ENCODE data around the gene EFS. TPM values are rescaled to one million over a fixed set of nuclear protein-coding genes. Genes with fewer than 3 reads are reported as not detected.

The EFS gene
- total RNA-seq, 1 experiment from 2014 or later: 0.14 TPM

DNA sequence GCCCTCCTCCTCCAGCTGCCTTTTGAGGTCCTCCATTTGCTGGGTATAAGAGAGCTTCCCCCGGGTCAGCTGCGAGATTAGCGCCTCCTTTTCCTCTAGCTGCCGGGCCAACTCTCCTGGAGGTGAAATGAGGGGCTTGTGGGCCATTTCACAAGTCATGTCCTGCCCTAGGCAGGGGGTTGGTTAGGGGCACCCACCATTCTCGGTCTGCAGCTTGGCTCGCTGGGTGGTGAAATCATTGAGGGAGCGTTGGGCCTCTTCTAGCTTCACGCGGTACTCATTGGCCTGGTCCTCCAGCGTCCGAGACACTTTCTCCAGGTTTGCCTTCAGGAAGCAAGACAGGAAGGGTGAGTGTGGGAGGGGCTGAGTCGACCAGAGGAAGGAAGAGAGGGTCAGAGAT lies 24.4 kb upstream of the EFS start:
- no peaks in the 10 kb centered on the region for H3K9me3 Mint-ChIP-seq (ENCODE audit: unreplicated experiment)
- H3K36me3 Mint-ChIP-seq (ENCODE audit: insufficient read depth, unreplicated experiment): no peaks in the 10 kb centered on the region
- H3K4me1 Mint-ChIP-seq (ENCODE audit: low read depth, unreplicated experiment): no peaks in the 10 kb centered on the region
- Histone ChIP-seq H3K4me3 (ENCODE audit: low read depth, low read length) (no peak overlapping the region), H3K27me3 (replicated peaks; ENCODE audit: control insufficient read depth, insufficient read depth, low read length) (no peaks in the 10 kb centered on the region; the same call in 1 of the 2 replicates), H3K36me3 (ENCODE audit: control insufficient read depth, insufficient read depth, low read length) (no peaks in the 10 kb centered on the region), H3K4me1 (no peaks in the 10 kb centered on the region), H3K9me3 (no peaks in the 10 kb centered on the region)
- DNase-seq: no peak
- peaks cover 25% of the 10 kb centered on the region for H3K27me3 Mint-ChIP-seq (ENCODE audit: insufficient read depth, unreplicated experiment)
- no TSS peak for BruUV-seq (replicated peaks)
- TF ChIP-seq, protein P1, sequence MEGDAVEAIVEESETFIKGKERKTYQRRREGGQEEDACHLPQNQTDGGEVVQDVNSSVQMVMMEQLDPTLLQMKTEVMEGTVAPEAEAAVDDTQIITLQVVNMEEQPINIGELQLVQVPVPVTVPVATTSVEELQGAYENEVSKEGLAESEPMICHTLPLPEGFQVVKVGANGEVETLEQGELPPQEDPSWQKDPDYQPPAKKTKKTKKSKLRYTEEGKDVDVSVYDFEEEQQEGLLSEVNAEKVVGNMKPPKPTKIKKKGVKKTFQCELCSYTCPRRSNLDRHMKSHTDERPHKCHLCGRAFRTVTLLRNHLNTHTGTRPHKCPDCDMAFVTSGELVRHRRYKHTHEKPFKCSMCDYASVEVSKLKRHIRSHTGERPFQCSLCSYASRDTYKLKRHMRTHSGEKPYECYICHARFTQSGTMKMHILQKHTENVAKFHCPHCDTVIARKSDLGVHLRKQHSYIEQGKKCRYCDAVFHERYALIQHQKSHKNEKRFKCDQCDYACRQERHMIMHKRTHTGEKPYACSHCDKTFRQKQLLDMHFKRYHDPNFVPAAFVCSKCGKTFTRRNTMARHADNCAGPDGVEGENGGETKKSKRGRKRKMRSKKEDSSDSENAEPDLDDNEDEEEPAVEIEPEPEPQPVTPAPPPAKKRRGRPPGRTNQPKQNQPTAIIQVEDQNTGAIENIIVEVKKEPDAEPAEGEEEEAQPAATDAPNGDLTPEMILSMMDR (IDR thresholded peaks at IDR 0.05; ENCODE audit: insufficient read depth in 1 of 2, low read depth in 1 of 2, low read length in 1 of 2, severe bottlenecking in 1 of 2, unreplicated experiment in 1 of 2): no peak
- intact Hi-C loops (cut with micrococcal nuclease; ENCODE audit: unreplicated experiment): loop anchor here (10.0 kb wide), 1 partner anchor 265 kb away; no protein-coding TSS in a partner anchor
- H3K4me3 Mint-ChIP-seq (ENCODE audit: unreplicated experiment): no peak overlapping the region
- POLR2A ChIA-PET: no interaction called here
- CTCF ChIA-PET: no interaction called here
- H3K27ac Mint-ChIP-seq (ENCODE audit: unreplicated experiment): no peak overlapping the region

DNA sequence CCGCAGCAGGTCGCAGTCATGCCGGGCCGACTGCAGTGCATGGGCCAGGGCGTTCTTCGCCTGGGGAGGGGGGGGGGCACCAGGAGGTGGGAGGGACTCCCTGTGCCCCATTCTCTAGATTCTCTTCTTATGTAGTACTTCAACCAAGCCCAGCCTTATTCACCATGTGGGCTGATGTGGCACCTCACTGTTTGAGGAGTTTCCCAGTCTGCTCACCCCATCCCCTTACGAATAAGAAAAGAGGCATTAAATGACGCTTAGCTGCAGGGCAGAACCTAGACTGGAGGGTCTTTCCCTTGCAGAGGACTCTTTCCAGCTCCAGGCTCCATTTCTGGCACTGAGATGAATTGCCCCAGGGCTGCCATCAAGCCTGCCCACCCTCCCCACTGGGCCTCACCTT lies 24.0 kb upstream of the EFS start:
- H3K27ac Mint-ChIP-seq (ENCODE audit: unreplicated experiment): no peak overlapping the region
- no peaks in the 10 kb centered on the region for H3K4me1 Mint-ChIP-seq (ENCODE audit: low read depth, unreplicated experiment)
- Histone ChIP-seq H3K36me3 (ENCODE audit: control insufficient read depth, insufficient read depth, low read length) (no peaks in the 10 kb centered on the region), H3K27me3 (replicated peaks; ENCODE audit: control insufficient read depth, insufficient read depth, low read length) (no peaks in the 10 kb centered on the region; the same call in 1 of the 2 replicates), H3K4me1 (no peaks in the 10 kb centered on the region), H3K9me3 (no peaks in the 10 kb centered on the region), H3K4me3 (ENCODE audit: low read depth, low read length) (no peak overlapping the region)
- ChIA-PET CTCF (no interaction called here), POLR2A (no interaction called here)
- intact Hi-C loops (cut with micrococcal nuclease; ENCODE audit: unreplicated experiment): loop anchor here (10.0 kb wide), 1 partner anchor 266 kb away; no protein-coding TSS in a partner anchor
- peaks cover 25% of the 10 kb centered on the region for H3K27me3 Mint-ChIP-seq (ENCODE audit: insufficient read depth, unreplicated experiment)
- DNase-seq: no peak
- TF ChIP-seq, protein P1 (IDR thresholded peaks at IDR 0.05; ENCODE audit: insufficient read depth in 1 of 2, low read depth in 1 of 2, low read length in 1 of 2, severe bottlenecking in 1 of 2, unreplicated experiment in 1 of 2): no peak
- no TSS peak for BruUV-seq (replicated peaks)
- H3K4me3 Mint-ChIP-seq (ENCODE audit: unreplicated experiment): no peak overlapping the region
- H3K9me3 Mint-ChIP-seq (ENCODE audit: unreplicated experiment): no peaks in the 10 kb centered on the region
- H3K36me3 Mint-ChIP-seq (ENCODE audit: insufficient read depth, unreplicated experiment): no peaks in the 10 kb centered on the region

DNA sequence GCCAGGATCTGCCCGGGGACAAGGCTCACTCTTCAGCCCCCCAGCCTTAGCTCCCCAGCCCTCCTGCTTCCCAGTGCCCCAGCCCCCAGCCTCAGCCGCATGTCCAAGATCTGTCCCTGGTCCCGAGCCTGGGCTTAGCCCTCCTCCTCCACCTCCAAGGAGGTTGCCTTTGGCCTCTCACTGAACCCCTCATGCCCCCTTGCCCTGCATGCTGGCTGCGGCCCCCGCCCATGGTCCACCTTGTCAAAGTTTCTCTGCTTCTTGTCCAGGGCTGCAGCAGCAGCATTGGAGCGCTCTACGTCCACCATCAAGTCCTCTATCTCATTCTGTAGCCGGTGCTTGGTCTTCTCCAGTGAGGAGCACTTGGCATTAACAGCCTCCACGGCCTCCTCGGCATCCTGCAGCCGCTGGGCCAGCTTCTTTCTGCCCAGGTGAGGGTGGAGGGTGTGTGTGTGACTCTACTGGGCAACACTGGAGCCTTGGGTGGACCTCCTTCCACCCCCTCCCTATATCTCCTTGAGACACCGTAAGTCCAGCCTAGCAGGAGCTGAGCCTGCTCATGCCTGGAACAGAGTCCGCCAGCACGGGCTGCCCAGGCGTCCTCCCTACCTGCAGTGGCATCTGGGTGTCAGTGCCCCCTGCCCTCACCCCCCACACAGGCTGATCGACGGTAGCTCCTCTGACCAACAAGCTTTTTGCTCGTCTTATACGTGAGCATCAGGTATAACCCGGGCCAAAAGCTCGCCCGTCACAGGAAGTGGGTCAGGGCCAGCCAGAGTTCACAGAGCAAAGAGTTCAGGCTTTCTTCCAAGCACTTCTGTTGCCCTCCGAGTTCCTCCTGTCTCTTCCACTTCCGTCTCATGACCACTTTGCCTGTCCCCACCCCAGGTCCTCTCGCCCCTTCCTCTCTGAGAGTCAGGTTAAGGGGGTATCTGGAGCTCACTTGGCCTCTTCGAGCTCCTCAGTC lies 23.2 kb upstream of the EFS start:
- no peak overlapping the region for H3K4me3 Mint-ChIP-seq (ENCODE audit: unreplicated experiment)
- no peak for DNase-seq
- intact Hi-C loops (cut with micrococcal nuclease; ENCODE audit: unreplicated experiment): loop anchor here (10.0 kb wide), 1 partner anchor 267 kb away; no protein-coding TSS in a partner anchor
- H3K9me3 Mint-ChIP-seq (ENCODE audit: unreplicated experiment): no peaks in the 10 kb centered on the region
- H3K27ac Mint-ChIP-seq (ENCODE audit: unreplicated experiment): no peak overlapping the region
- H3K27me3 Mint-ChIP-seq (ENCODE audit: insufficient read depth, unreplicated experiment): peaks cover 25% of the 10 kb centered on the region
- no peaks in the 10 kb centered on the region; the same call in 1 of the 2 replicates for H3K27me3 ChIP-seq (replicated peaks; ENCODE audit: control insufficient read depth, insufficient read depth, low read length)
- CTCF ChIA-PET: no interaction called here
- POLR2A ChIA-PET: no interaction called here
- no peak overlapping the region for H3K4me3 ChIP-seq (ENCODE audit: low read depth, low read length)
- TF ChIP-seq, protein P1 (IDR thresholded peaks at IDR 0.05; ENCODE audit: insufficient read depth in 1 of 2, low read depth in 1 of 2, low read length in 1 of 2, severe bottlenecking in 1 of 2, unreplicated experiment in 1 of 2): no peak
- no peaks in the 10 kb centered on the region for H3K4me1 ChIP-seq
- H3K9me3 ChIP-seq: no peaks in the 10 kb centered on the region
- no peaks in the 10 kb centered on the region for H3K4me1 Mint-ChIP-seq (ENCODE audit: low read depth, unreplicated experiment)
- H3K36me3 Mint-ChIP-seq (ENCODE audit: insufficient read depth, unreplicated experiment): no peaks in the 10 kb centered on the region
- no TSS peak for BruUV-seq (replicated peaks)
- H3K36me3 ChIP-seq (ENCODE audit: control insufficient read depth, insufficient read depth, low read length): no peaks in the 10 kb centered on the region
